Measurements from ENCODE around the gene SERPINB8.

The SERPINB8 gene

GRCh38 chr18:64027931-64028695, 58.2 kb downstream of the SERPINB8 start:
- no peaks in the 10 kb centered on the region for H3K9me3 ChIP-seq (ENCODE audit: control insufficient read depth, insufficient read depth, low read length)
- no peaks in the 10 kb centered on the region for H3K27me3 ChIP-seq (ENCODE audit: control insufficient read depth, insufficient read depth, low read length)
- peaks cover 3% of the 10 kb centered on the region for H3K4me1 ChIP-seq (ENCODE audit: control insufficient read depth, insufficient read depth, low read length)

GRCh38 chr18:64029096-64029495, 59.2 kb downstream of the SERPINB8 start:
- H3K4me1 ChIP-seq (ENCODE audit: control insufficient read depth, insufficient read depth, low read length) = peaks cover 3% of the 10 kb centered on the region
- H3K36me3 ChIP-seq (ENCODE audit: control insufficient read depth, insufficient read depth, low read length) = no peaks in the 10 kb centered on the region
- H3K9ac ChIP-seq (ENCODE audit: low read depth, low read length) = no peak overlapping the region
- no peaks in the 10 kb centered on the region for H3K27me3 ChIP-seq (ENCODE audit: control insufficient read depth, insufficient read depth, low read length)
- H3K4me3 ChIP-seq (ENCODE audit: low read depth, low read length) = no peak overlapping the region
- H3K9me3 ChIP-seq (ENCODE audit: control insufficient read depth, insufficient read depth, low read length) = no peaks in the 10 kb centered on the region

More at GRCh38 chr18:64027931-64028695, 58.2 kb downstream of the SERPINB8 start:
- H3K9ac ChIP-seq (ENCODE audit: low read depth, low read length) = no peak overlapping the region
- no peak overlapping the region for H3K4me3 ChIP-seq (ENCODE audit: low read depth, low read length)
- H3K36me3 ChIP-seq (ENCODE audit: control insufficient read depth, insufficient read depth, low read length) = no peaks in the 10 kb centered on the region

GRCh38 chr18:64031411-64031810, 61.5 kb downstream of the SERPINB8 start:
- Histone ChIP-seq H3K27me3 (ENCODE audit: control insufficient read depth, insufficient read depth, low read length) (no peaks in the 10 kb centered on the region), H3K9me3 (ENCODE audit: control insufficient read depth, insufficient read depth, low read length) (no peaks in the 10 kb centered on the region), H3K4me3 (ENCODE audit: low read depth, low read length) (no peak overlapping the region), H3K4me1 (ENCODE audit: control insufficient read depth, insufficient read depth, low read length) (peaks cover 3% of the 10 kb centered on the region), H3K9ac (ENCODE audit: low read depth, low read length) (no peak overlapping the region), H3K36me3 (ENCODE audit: control insufficient read depth, insufficient read depth, low read length) (no peaks in the 10 kb centered on the region)

GRCh38 chr18:64032312-64032711, 62.4 kb downstream of the SERPINB8 start:
- Histone ChIP-seq H3K4me1 (ENCODE audit: control insufficient read depth, insufficient read depth, low read length) (peaks cover 3% of the 10 kb centered on the region), H3K36me3 (ENCODE audit: control insufficient read depth, insufficient read depth, low read length) (no peaks in the 10 kb centered on the region), H3K9me3 (ENCODE audit: control insufficient read depth, insufficient read depth, low read length) (no peaks in the 10 kb centered on the region), H3K4me3 (ENCODE audit: low read depth, low read length) (no peak overlapping the region), H3K9ac (ENCODE audit: low read depth, low read length) (no peak overlapping the region), H3K27me3 (ENCODE audit: control insufficient read depth, insufficient read depth, low read length) (no peaks in the 10 kb centered on the region)

GRCh38 chr18:64037812-64038414, 68.0 kb downstream of the SERPINB8 start:
- Histone ChIP-seq H3K27me3 (ENCODE audit: control insufficient read depth, insufficient read depth, low read length) (no peaks in the 10 kb centered on the region), H3K4me3 (ENCODE audit: low read depth, low read length) (no peak overlapping the region), H3K9ac (ENCODE audit: low read depth, low read length) (no peak overlapping the region), H3K4me1 (ENCODE audit: control insufficient read depth, insufficient read depth, low read length) (no peaks in the 10 kb centered on the region), H3K36me3 (ENCODE audit: control insufficient read depth, insufficient read depth, low read length) (no peaks in the 10 kb centered on the region), H3K9me3 (ENCODE audit: control insufficient read depth, insufficient read depth, low read length) (peaks cover 4% of the 10 kb centered on the region)

Data from iPS-15b (cell line).